ENCODE measurements around the gene AP4M1. TPM values are rescaled to one million over a fixed set of nuclear protein-coding genes. Genes with fewer than 3 reads are reported as not detected.

The AP4M1 gene
- total and polyA plus RNA-seq, 9 of the 15 experiments (the other 6 are each of a cell fraction or from before 2014, with no cell fraction given): 1.3 to 30.9 (median 14.1) TPM

DNA sequence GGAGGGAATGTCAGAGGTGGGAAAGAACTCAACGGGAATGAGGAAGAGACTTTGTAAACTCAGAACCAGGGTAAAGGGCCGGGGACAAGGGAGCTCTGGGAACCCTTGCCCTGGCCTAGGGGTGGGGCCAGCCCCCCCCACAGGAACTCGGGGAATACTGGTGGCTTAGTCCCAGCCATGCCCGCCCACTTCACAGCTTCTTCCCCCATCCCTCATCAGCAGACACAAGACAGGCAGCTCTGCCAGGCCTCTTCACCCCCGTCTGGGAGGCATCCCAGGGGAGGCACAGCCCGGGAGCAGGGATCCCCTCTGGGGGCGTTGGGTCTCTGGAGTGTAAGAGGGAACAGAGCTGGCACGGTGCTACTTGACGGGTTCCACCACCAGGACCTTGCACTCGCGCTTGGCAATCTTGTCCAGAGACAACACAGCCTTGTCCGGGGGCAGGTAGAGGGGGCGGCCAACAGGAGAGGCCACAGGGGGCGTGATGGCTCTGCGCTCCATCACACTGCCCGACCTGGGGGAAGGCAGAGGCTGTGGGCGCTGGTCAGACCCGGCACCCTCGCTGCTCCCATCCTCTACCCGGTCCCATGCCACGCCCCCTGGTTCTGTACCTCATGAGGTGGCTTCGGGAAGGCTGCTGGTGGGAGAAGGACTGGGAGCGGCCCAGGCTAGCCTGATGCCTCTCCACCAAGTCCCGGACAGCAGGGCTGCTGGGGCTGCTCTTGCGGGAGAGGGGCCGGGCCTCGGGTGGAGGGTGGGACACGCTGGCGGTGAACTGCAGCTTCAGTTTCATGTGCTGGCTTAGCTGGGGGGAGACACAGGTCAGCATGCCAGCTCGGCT lies 53.4 kb downstream of the AP4M1 start:
- ATAC-seq: no peak
- no peaks in the 10 kb centered on the region for H3K9me3 ChIP-seq (replicated peaks; ENCODE audit: control insufficient read depth, insufficient read depth, low read depth, low read length)
- H3K4me3 ChIP-seq: no peak overlapping the region
- H3K79me2 ChIP-seq (ENCODE audit: control insufficient read depth, insufficient read depth, low read length): peaks cover 37% of the 10 kb centered on the region
- peaks cover 37 to 76% of the 10 kb centered on the region in 2 experiments for H3K4me1 ChIP-seq (replicated peaks in 1 of 2; ENCODE audit: control insufficient read depth in 2 of 2, insufficient read depth in 2 of 2, low read length in 2 of 2)
- H3K4me2 ChIP-seq (ENCODE audit: insufficient read depth, low read length): no peak overlapping the region
- ChIA-PET CTCF (ENCODE audit: low intra/inter-chr PET ratio) (no interaction called here), POLR2A (interaction anchor here (0.7 kb wide), 1 partner anchor 9 kb away, joined by 4 read pairs; no protein-coding TSS in a partner anchor)
- DNase-seq (ENCODE audit: extremely low read depth in 1 of 4, low spot score in 3 of 4): peak in 1 of 4 experiments; percentile 52
- peaks cover 64% of the 10 kb centered on the region for H3K36me3 ChIP-seq (ENCODE audit: control insufficient read depth, insufficient read depth, low read length)
- no peak for FAIRE-seq
- no peaks in the 10 kb centered on the region for H3K27me3 ChIP-seq (ENCODE audit: control insufficient read depth in 2 of 2, insufficient read depth in 2 of 2, low read length in 2 of 2)
- H2AFZ ChIP-seq (ENCODE audit: low read depth, low read length): no peak overlapping the region
- peak overlapping the region in 1 of 2 experiments; percentile 46; a peak in 1 of 4 replicates for H3K9ac ChIP-seq (ENCODE audit: insufficient read depth in 1 of 2, low read depth in 2 of 2, low read length in 2 of 2)
- in situ Hi-C loops (cut with MboI) (no loop called here), intact Hi-C loops (cut with micrococcal nuclease) (loop anchor here (5.0 kb wide), 1 partner anchor 117 kb away; no protein-coding TSS in a partner anchor)
- H3K27ac ChIP-seq (ENCODE audit: extremely low read depth, low read depth, low read length): no peak overlapping the region
- H3K9me1 ChIP-seq (ENCODE audit: control insufficient read depth, insufficient read depth, low read length): no peaks in the 10 kb centered on the region
- no TSS peak for BruUV-seq (replicated peaks)
- peaks cover 10% of the 10 kb centered on the region for H4K20me1 ChIP-seq (replicated peaks; ENCODE audit: control insufficient read depth, insufficient read depth, low read length)
- 86% methylated on average over 27 of the region's 30 CpGs for WGBS (ENCODE audit: insufficient coverage, low coverage, missing lambda C conversion rate)
- TF ChIP-seq MXI1 (IDR thresholded peaks at IDR 0.05; ENCODE audit: low read depth, low read length) (no peak), EGR1 (conservative IDR thresholded peaks at IDR 0.05) (0 out of 2 replicates have a peak, but pooled peaks have one; percentile 12), GTF2A2 (tag; IDR thresholded peaks at IDR 0.05) (no peak), DIDO1 (tag; IDR thresholded peaks at IDR 0.05; ENCODE audit: low read depth) (no peak), SLC30A9 (CRISPR knock-in tag; IDR thresholded peaks at IDR 0.05) (no peak), IFI16 (CRISPR knock-in tag; IDR thresholded peaks at IDR 0.05) (no peak), RBM22 (IDR thresholded peaks at IDR 0.05; ENCODE audit: low read depth, low read length, poor library complexity, severe bottlenecking) (peak; percentile 74), GATAD2A (IDR thresholded peaks at IDR 0.05) (no peak), CSDE1 (IDR thresholded peaks at IDR 0.05) (no peak), NFE2 (IDR thresholded peaks at IDR 0.05; ENCODE audit: low read depth) (no peak), RBM25 (IDR thresholded peaks at IDR 0.05; ENCODE audit: low read depth, low read length, severe bottlenecking) (no peak), ZKSCAN3 (CRISPR knock-in tag; IDR thresholded peaks at IDR 0.05) (no peak), ERF (CRISPR knock-in tag; IDR thresholded peaks at IDR 0.05) (no peak), RBM17 (IDR thresholded peaks at IDR 0.05; ENCODE audit: borderline replicate concordance, low read depth, low read length) (no peak), U2AF1 (optimal IDR thresholded peaks at IDR 0.05; ENCODE audit: low read depth, low read length) (no peak), POLR2AphosphoS5 (IDR thresholded peaks at IDR 0.05; ENCODE audit: control insufficient read depth, insufficient read depth, low read depth, low read length) (peak; percentile 51; the same call in 1 of the 2 replicates)
- TF ChIP-seq, protein P1, sequence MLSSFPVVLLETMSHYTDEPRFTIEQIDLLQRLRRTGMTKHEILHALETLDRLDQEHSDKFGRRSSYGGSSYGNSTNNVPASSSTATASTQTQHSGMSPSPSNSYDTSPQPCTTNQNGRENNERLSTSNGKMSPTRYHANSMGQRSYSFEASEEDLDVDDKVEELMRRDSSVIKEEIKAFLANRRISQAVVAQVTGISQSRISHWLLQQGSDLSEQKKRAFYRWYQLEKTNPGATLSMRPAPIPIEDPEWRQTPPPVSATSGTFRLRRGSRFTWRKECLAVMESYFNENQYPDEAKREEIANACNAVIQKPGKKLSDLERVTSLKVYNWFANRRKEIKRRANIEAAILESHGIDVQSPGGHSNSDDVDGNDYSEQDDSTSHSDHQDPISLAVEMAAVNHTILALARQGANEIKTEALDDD (IDR thresholded peaks at IDR 0.05): no peak
- TF ChIP-seq, protein P2, sequence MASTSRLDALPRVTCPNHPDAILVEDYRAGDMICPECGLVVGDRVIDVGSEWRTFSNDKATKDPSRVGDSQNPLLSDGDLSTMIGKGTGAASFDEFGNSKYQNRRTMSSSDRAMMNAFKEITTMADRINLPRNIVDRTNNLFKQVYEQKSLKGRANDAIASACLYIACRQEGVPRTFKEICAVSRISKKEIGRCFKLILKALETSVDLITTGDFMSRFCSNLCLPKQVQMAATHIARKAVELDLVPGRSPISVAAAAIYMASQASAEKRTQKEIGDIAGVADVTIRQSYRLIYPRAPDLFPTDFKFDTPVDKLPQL (IDR thresholded peaks at IDR 0.05; ENCODE audit: extremely low read depth, insufficient read length): no peak
- TF ChIP-seq, protein P3, sequence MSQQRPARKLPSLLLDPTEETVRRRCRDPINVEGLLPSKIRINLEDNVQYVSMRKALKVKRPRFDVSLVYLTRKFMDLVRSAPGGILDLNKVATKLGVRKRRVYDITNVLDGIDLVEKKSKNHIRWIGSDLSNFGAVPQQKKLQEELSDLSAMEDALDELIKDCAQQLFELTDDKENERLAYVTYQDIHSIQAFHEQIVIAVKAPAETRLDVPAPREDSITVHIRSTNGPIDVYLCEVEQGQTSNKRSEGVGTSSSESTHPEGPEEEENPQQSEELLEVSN (IDR thresholded peaks at IDR 0.05; ENCODE audit: borderline replicate concordance in 1 of 2, extremely low read depth in 1 of 2, insufficient read depth in 1 of 2, insufficient read length in 1 of 2, low read depth in 1 of 2, low read length in 1 of 2, poor library complexity in 1 of 2, severe bottlenecking in 1 of 2): no peak

All from K562 (cell line).